SK-N-SH (cell line): Measurements from ENCODE around the gene PTPRJ. TPM values are rescaled to one million over a fixed set of nuclear protein-coding genes. Genes with fewer than 3 reads are reported as not detected.

ENCODE experiments used
- CTCF ChIA-PET: fragments of 300-600, 350-600 bp; formaldehyde crosslinking; extraction: SDS; loops from one replicate; lab custom pipeline; 2021; lab: Yijun Ruan, JAX
- POLR2A ChIA-PET: fragments of 350-600 bp; sonication (Branson Sonifier 250); formaldehyde crosslinking; extraction: SDS; loops from one replicate; lab custom pipeline; 2020; ENCODE audit warnings: antibody characterized with exemption, inconsistent platforms; lab: Yijun Ruan, JAX
- DNase-seq: peaks from one replicate; pipeline ENCODE4 v3.0.0; 2012
- H2AFZ ChIP-seq: fragments of 200-600 bp; sonication (generic); 2 replicates; pipeline ENCODE4 v1.8.1; 2016; ENCODE audit warnings: antibody characterized with exemption, mild to moderate bottlenecking, low read depth
- H3F3A ChIP-seq: fragments of 200-600 bp; sonication (generic); replicated peaks from 2 replicates; pipeline ENCODE3; 2016; ENCODE audit warnings: antibody characterized with exemption, mild to moderate bottlenecking; ENCODE audit not compliant: insufficient read depth
- H3K27ac ChIP-seq, 2 experiments: fragments of 200-500 bp in 1 of 2; fragments of 200-600 bp in 1 of 2; sonication (Bioruptor generic) in 1 of 2; sonication (generic), shearing (Covaris generic) in 1 of 2; 2 replicates each; pipeline versions ENCODE4 v1.5.1 to v1.6.1; 2014 to 2016; ENCODE audit warnings: low read depth in 2 of 2, inconsistent platforms in 1 of 2, low read length in 1 of 2, mild to moderate bottlenecking in 1 of 2, mixed read lengths in 1 of 2
- H3K27me3 ChIP-seq: fragments of 200-600 bp; sonication (generic), shearing (Covaris generic); 2 replicates; pipeline ENCODE4 v1.6.1; 2016; ENCODE audit warnings: mixed run types; ENCODE audit not compliant: insufficient read depth
- H3K36me3 ChIP-seq, 2 experiments: fragments of 200-500 bp in 1 of 2; fragments of 200-600 bp in 1 of 2; sonication (Bioruptor generic) in 1 of 2; sonication (generic) in 1 of 2; replicated peaks in 1 of 2; 2 replicates each; pipeline versions ENCODE3 to v1.5.1; 2014 to 2016; ENCODE audit warnings: low read length in 1 of 2, mild to moderate bottlenecking in 1 of 2; ENCODE audit not compliant: insufficient read depth in 2 of 2, control insufficient read depth in 1 of 2
- H3K4me1 ChIP-seq, 2 experiments: fragments of 200-500 bp in 1 of 2; fragments of 200-600 bp in 1 of 2; sonication (Bioruptor generic) in 1 of 2; sonication (generic), shearing (Covaris generic) in 1 of 2; 2 replicates each; pipeline versions ENCODE4 v1.5.1 to v1.6.1; 2014 to 2016; ENCODE audit warnings: low read depth in 1 of 2, low read length in 1 of 2, mixed run types in 1 of 2; ENCODE audit not compliant: insufficient read depth in 2 of 2, control insufficient read depth in 1 of 2
- H3K4me2 ChIP-seq: fragments of 200-600 bp; sonication (generic), shearing (Covaris generic); 2 replicates; pipeline ENCODE4 v1.6.1; 2017; ENCODE audit warnings: mixed run types
- H3K4me3 ChIP-seq, 2 experiments: fragments of 200-500 bp in 1 of 2; fragments of 200-600 bp in 1 of 2; sonication (Bioruptor generic) in 1 of 2; sonication (generic), shearing (Covaris generic) in 1 of 2; 2 replicates each; pipeline versions ENCODE4 v1.5.1 to v1.8.1; 2014 to 2016; ENCODE audit warnings: low read depth in 2 of 2, inconsistent platforms in 1 of 2, low read length in 1 of 2, mild to moderate bottlenecking in 1 of 2, mixed read lengths in 1 of 2, moderate library complexity in 1 of 2
- H3K79me2 ChIP-seq: fragments of 200-600 bp; sonication (generic); 2 replicates; pipeline ENCODE4 v1.8.1; 2017; ENCODE audit warnings: mild to moderate bottlenecking; ENCODE audit not compliant: insufficient read depth
- H3K9ac ChIP-seq: fragments of 200-600 bp; sonication (generic); 2 replicates; pipeline ENCODE4 v1.6.1; 2017; ENCODE audit warnings: mixed run types
- H3K9me2 ChIP-seq: fragments of 200-600 bp; sonication (generic); 2 replicates; pipeline ENCODE4 v1.6.1; 2017; ENCODE audit warnings: mixed run types
- H3K9me3 ChIP-seq: fragments of 200-600 bp; sonication (generic); 2 replicates; pipeline ENCODE4 v1.6.1; 2017; ENCODE audit warnings: mixed run types, mild to moderate bottlenecking, moderate library complexity
- H4K20me1 ChIP-seq: fragments of 200-600 bp; sonication (generic); 2 replicates; pipeline ENCODE4 v1.6.1; 2017; ENCODE audit warnings: mild to moderate bottlenecking, mixed run types; ENCODE audit not compliant: insufficient read depth
- CHD2 ChIP-seq: fragments of 150-350 bp; IDR thresholded peaks from 2 replicates; pipeline ENCODE4 v1.6.1; 2018; ENCODE audit warnings: low read length; ENCODE audit not compliant: partially characterized antibody
- CTCF ChIP-seq: fragments of 200-600 bp; sonication (generic); IDR thresholded peaks from 2 replicates; pipeline ENCODE4 v1.6.1; 2017; ENCODE audit warnings: antibody characterized with exemption, mild to moderate bottlenecking, moderate library complexity
- EZH2phosphoT487 ChIP-seq: fragments of 200-600 bp; sonication (generic); IDR thresholded peaks from 2 replicates; pipeline ENCODE4 v1.6.1; 2017; ENCODE audit warnings: low read depth, mixed run types, mild to moderate bottlenecking, antibody characterized with exemption, moderate library complexity, borderline replicate concordance
- FOSL2 ChIP-seq: IDR thresholded peaks from 2 replicates; pipeline ENCODE4 v1.4.0; 2012; ENCODE audit warnings: low read depth, mild to moderate bottlenecking, moderate library complexity, borderline replicate concordance
- FOXJ3 ChIP-seq: sonication (generic); formaldehyde crosslinking; IDR thresholded peaks from 2 replicates; pipeline ENCODE4 v1.5.1; 2020; ENCODE audit warnings: mild to moderate bottlenecking, missing genetic modification reagents
- FOXM1 ChIP-seq: IDR thresholded peaks from 2 replicates; pipeline ENCODE4 v1.4.0; 2012; ENCODE audit warnings: low read depth, mild to moderate bottlenecking
- IRF3 ChIP-seq: fragments of 150-350 bp; IDR thresholded peaks from 2 replicates; pipeline ENCODE4 v1.6.1; 2016; ENCODE audit warnings: mild to moderate bottlenecking, low read depth, low read length
- JUND ChIP-seq: IDR thresholded peaks from 2 replicates; pipeline ENCODE4 v1.4.0; 2012
- PBX3 ChIP-seq: IDR thresholded peaks from 2 replicates; pipeline ENCODE4; 2012
- POLR2AphosphoS5 ChIP-seq: IDR thresholded peaks from 2 replicates; pipeline ENCODE4 v1.6.1; 2012; ENCODE audit warnings: low read depth, low read length
- RAD21 ChIP-seq: IDR thresholded peaks from 2 replicates; pipeline ENCODE4 v1.6.1; 2012; ENCODE audit warnings: mild to moderate bottlenecking, low read length
- RFX5 ChIP-seq: IDR thresholded peaks from 2 replicates; pipeline ENCODE4 v1.6.1; 2012; ENCODE audit warnings: mild to moderate bottlenecking, improper control_type of control experiment, low read length
- TEAD4 ChIP-seq: IDR thresholded peaks from 2 replicates; pipeline ENCODE4 v1.4.0; 2012; ENCODE audit warnings: mild to moderate bottlenecking, borderline replicate concordance; ENCODE audit not compliant: insufficient read depth
- YY1 ChIP-seq: IDR thresholded peaks from 2 replicates; pipeline ENCODE4 v1.4.0; 2012; ENCODE audit warnings: low read depth, mild to moderate bottlenecking
- WGBS: methylation state at CpG from one replicate; pipeline ENCODE4 v1.1.6; 2017; ENCODE audit warnings: low lambda C conversion rate; 5-methylcytosine and 5-hydroxymethylcytosine counted together
- polyA plus RNA-seq, 3 experiments: library from polyadenylated mRNA; depleted of rRNA; stranded (reverse); fragments of >200 nt; gene quantifications; 2 replicates each; pipeline ENCODE4 v1.2.3, GENCODE V29; 2012

Gene PTPRJ
- polyA plus RNA-seq, 1 of the 3 experiments (the other 2 are of a cell fraction): 4.5 TPM

GRCh38 chr11:47938791-47939560 is 41.4 kb upstream of the PTPRJ start:
- WGBS: 89% methylated on average over 7 of the region's 7 CpGs
- Histone ChIP-seq H3K27me3 (no peaks in the 10 kb centered on the region), H3K4me3 (no peak overlapping the region), H3K9me3 (no peaks in the 10 kb centered on the region), H3K27ac (peak overlapping the region in 1 of 2 experiments; percentile 36; a peak in 2 of 4 replicates), H3K4me2 (no peak overlapping the region), H2AFZ (no peak overlapping the region; the same call in 1 of the 2 replicates), H3K79me2 (no peaks in the 10 kb centered on the region), H3F3A (peaks cover 29% of the 10 kb centered on the region), H3K36me3 (no peaks in the 10 kb centered on the region), H4K20me1 (no peaks in the 10 kb centered on the region), H3K9me2 (no peaks in the 10 kb centered on the region), H3K9ac (no peak overlapping the region; the same call in 1 of the 2 replicates), H3K4me1 (peaks cover 0 to 6% of the 10 kb centered on the region in 2 experiments; a peak in 1 of 4 replicates)
- TF ChIP-seq CHD2: no peak
- TF ChIP-seq JUND: no peak
- TF ChIP-seq CTCF: no peak
- no peak for TF ChIP-seq TEAD4
- TF ChIP-seq IRF3: no peak
- no peak for TF ChIP-seq YY1
- TF ChIP-seq PBX3: no peak
- no peak for DNase-seq
- POLR2A ChIA-PET: no interaction called here
- CTCF ChIA-PET: interaction anchor here (0.8 to 12.9 kb wide), 2 partner anchors 171 to 178 kb away, joined by 3 to 262 read pairs; no protein-coding TSS in a partner anchor

- no peaks in the 10 kb centered on the region for H3K27me3 ChIP-seq
- H2AFZ ChIP-seq: no peak overlapping the region
- no peak overlapping the region for H3K4me3 ChIP-seq
- ChIA-PET POLR2A (no interaction called here), CTCF (interaction anchor here (1.7 to 12.9 kb wide), 2 partner anchors 14 to 168 kb away, joined by 3 to 262 read pairs; no protein-coding TSS in a partner anchor)
- H3K4me2 ChIP-seq: 0 out of 2 replicates have a peak overlapping the region, but pooled peaks have one; percentile 4
- H3K36me3 ChIP-seq: no peaks in the 10 kb centered on the region
- WGBS: 91% methylated on average over 8 of the region's 8 CpGs
- H3K9me3 ChIP-seq: no peaks in the 10 kb centered on the region
- peaks cover 0 to 12% of the 10 kb centered on the region in 2 experiments; a peak in 1 of 4 replicates for H3K4me1 ChIP-seq
- no peaks in the 10 kb centered on the region for H3K9me2 ChIP-seq
- no peak overlapping the region for H3K9ac ChIP-seq
- H3K27ac ChIP-seq: peak overlapping the region in 1 of 2 experiments; percentile 48; a peak in 2 of 4 replicates
- DNase-seq: no peak
- no peaks in the 10 kb centered on the region for H3K79me2 ChIP-seq
- no peaks in the 10 kb centered on the region for H4K20me1 ChIP-seq
- H3F3A ChIP-seq: peaks cover 36% of the 10 kb centered on the region
- no peak for TF ChIP-seq FOXM1
- TF ChIP-seq FOXJ3: no peak
- TF ChIP-seq FOSL2: no peak
- TF ChIP-seq EZH2phosphoT487: no peak
- TF ChIP-seq CTCF: no peak
- TF ChIP-seq POLR2AphosphoS5: no peak
- no peak for TF ChIP-seq RFX5
- TF ChIP-seq RAD21: no peak
These were observed 39.3 kb upstream of the PTPRJ start for GRCh38 chr11:47940904-47941649.
